Activated naive CD4-positive, alpha-beta T cell treated with anti-CD3 and anti-CD28 coated beads, Interleukin-2, amount 50 U/mL, for 72 hours (primary cell): Measurements from ENCODE around the gene ANKS6. TPM values are rescaled to one million over a fixed set of nuclear protein-coding genes. Genes with fewer than 3 reads are reported as not detected.
A peak's percentile ranks its signal among the peaks of the same experiment; 100 is the strongest.

Experiments
- ATAC-seq, 2 donors: fragments of 150-1000 bp; cut with Tn5 transposase; 2 replicates each; pipeline ENCODE4 v1.10.0; 2021; ENCODE audit warnings: mild to moderate bottlenecking in 2 of 2, moderate library complexity in 2 of 2
- DNase-seq, 2 donors: peaks; one replicate each; pipeline ENCODE4 v3.0.0; 2021 to 2022; ENCODE audit warnings: low spot score in 2 of 2
- H3K27ac Mint-ChIP-seq, 2 donors: one replicate each; pipeline ENCODE4 v1.8.0; 2022; ENCODE audit warnings: mild to moderate bottlenecking in 2 of 2, mixed read lengths in 2 of 2
- H3K36me3 Mint-ChIP-seq, 2 donors: one replicate each; pipeline ENCODE4 v1.8.0; 2022; ENCODE audit warnings: mixed read lengths in 2 of 2
- H3K9me3 Mint-ChIP-seq, 2 donors: one replicate each; pipeline ENCODE4 v1.8.0; 2022; ENCODE audit warnings: mixed read lengths in 2 of 2
- total RNA-seq, 2 donors: library from RNA; stranded (reverse); gene quantifications; one replicate each; pipeline ENCODE4 v1.2.3, GENCODE V29; 2022

ANKS6 gene
- total RNA-seq, 2 donors from 2014 or later: 9.8 to 18.6 TPM

GRCh38 chr9:98823666-98824334 is 27.4 kb upstream of the ANKS6 start:
- H3K36me3 Mint-ChIP-seq: peaks cover 0 to under 1% of the 10 kb centered on the region in 2 donors
- no peak for DNase-seq
- ATAC-seq: peak in 1 of 2 donors; percentile 57
- no peak overlapping the region for H3K27ac Mint-ChIP-seq
- H3K9me3 Mint-ChIP-seq: no peaks in the 10 kb centered on the region

- H3K27ac Mint-ChIP-seq: peak overlapping the region in 1 of 2 donors; percentile 48
- H3K36me3 Mint-ChIP-seq: peaks cover 0 to 6% of the 10 kb centered on the region in 2 donors
- DNase-seq (no peak), ATAC-seq (no peak)
- H3K9me3 Mint-ChIP-seq: no peaks in the 10 kb centered on the region
Observed at GRCh38 chr9:98822661-98823060, 26.3 kb upstream of the ANKS6 start.

GRCh38 chr9:98821831-98822230 is 25.5 kb upstream of the ANKS6 start:
- Mint-ChIP-seq H3K27ac (no peak overlapping the region), H3K9me3 (no peaks in the 10 kb centered on the region), H3K36me3 (peaks cover 0 to 6% of the 10 kb centered on the region in 2 donors)
- ATAC-seq: no peak
- no peak for DNase-seq

GRCh38 chr9:98819231-98819630 is 22.9 kb upstream of the ANKS6 start:
- DNase-seq: no peak
- no peaks in the 10 kb centered on the region for H3K9me3 Mint-ChIP-seq
- H3K36me3 Mint-ChIP-seq: peaks cover 0 to 6% of the 10 kb centered on the region in 2 donors
- H3K27ac Mint-ChIP-seq: no peak overlapping the region
- ATAC-seq: no peak

GRCh38 chr9:98818764-98819163 is 22.4 kb upstream of the ANKS6 start:
- Mint-ChIP-seq H3K36me3 (peaks cover 0 to 6% of the 10 kb centered on the region in 2 donors), H3K9me3 (no peaks in the 10 kb centered on the region), H3K27ac (no peak overlapping the region)
- DNase-seq (no peak), ATAC-seq (no peak)

GRCh38 chr9:98815391-98815951 is 19.1 kb upstream of the ANKS6 start:
- no peak for ATAC-seq
- H3K9me3 Mint-ChIP-seq: peaks cover 0 to 8% of the 10 kb centered on the region in 2 donors
- H3K36me3 Mint-ChIP-seq: peaks cover 9 to 11% of the 10 kb centered on the region in 2 donors
- H3K27ac Mint-ChIP-seq: no peak overlapping the region
- DNase-seq: no peak

GRCh38 chr9:98811051-98811650 is 14.8 kb upstream of the ANKS6 start:
- Mint-ChIP-seq H3K27ac (no peak overlapping the region), H3K36me3 (peaks cover 5 to 9% of the 10 kb centered on the region in 2 donors), H3K9me3 (peaks cover 0 to 8% of the 10 kb centered on the region in 2 donors)
- DNase-seq: no peak
- ATAC-seq: peak; percentile 61 to 67

GRCh38 chr9:98810102-98810842 is 13.9 kb upstream of the ANKS6 start:
- Mint-ChIP-seq H3K27ac (no peak overlapping the region), H3K36me3 (peaks cover 5 to 9% of the 10 kb centered on the region in 2 donors), H3K9me3 (peaks cover 0 to 8% of the 10 kb centered on the region in 2 donors)
- DNase-seq (no peak), ATAC-seq (no peak)

GRCh38 chr9:98809311-98810101 is 13.2 kb upstream of the ANKS6 start:
- ATAC-seq (no peak), DNase-seq (no peak)
- no peak overlapping the region for H3K27ac Mint-ChIP-seq
- H3K9me3 Mint-ChIP-seq: peaks cover 0 to 8% of the 10 kb centered on the region in 2 donors
- peaks cover 5 to 9% of the 10 kb centered on the region in 2 donors for H3K36me3 Mint-ChIP-seq

- no peak for DNase-seq
- no peak for ATAC-seq
- Mint-ChIP-seq H3K9me3 (peaks cover 0 to 8% of the 10 kb centered on the region in 2 donors), H3K36me3 (peaks cover 5 to 9% of the 10 kb centered on the region in 2 donors), H3K27ac (peak overlapping the region in 1 of 2 donors; percentile 21)
Observed at GRCh38 chr9:98808875-98809274, 12.5 kb upstream of the ANKS6 start.

- ATAC-seq (no peak), DNase-seq (no peak)
- Mint-ChIP-seq H3K9me3 (peaks cover 0 to 8% of the 10 kb centered on the region in 2 donors), H3K36me3 (peaks cover 5 to 9% of the 10 kb centered on the region in 2 donors), H3K27ac (peak overlapping the region; percentile 21 to 68)
Observed at GRCh38 chr9:98808411-98808815, 12.1 kb upstream of the ANKS6 start.

- Mint-ChIP-seq H3K36me3 (peaks cover under 1 to 3% of the 10 kb centered on the region in 2 donors), H3K9me3 (peaks cover 0 to 3% of the 10 kb centered on the region in 2 donors), H3K27ac (peak overlapping the region; percentile 21 to 55)
- DNase-seq: no peak
- peak; percentile 52 to 68 for ATAC-seq
Observed at GRCh38 chr9:98807814-98808195, 11.4 kb upstream of the ANKS6 start.

- peak; percentile 67 to 85 for ATAC-seq
- DNase-seq: peak in 1 of 2 donors; percentile 53
- Mint-ChIP-seq H3K9me3 (peaks cover 0 to 3% of the 10 kb centered on the region in 2 donors), H3K27ac (peak within 1 kb of the TSS; percentile 21 to 68), H3K36me3 (no peaks in the 10 kb centered on the region)
Observed at GRCh38 chr9:98807070-98807813, 10.9 kb upstream of the ANKS6 start, which contains the start of gene GALNT12. Gene GALNT12 (plus strand): TSS chr9:98807670. CDS start chr9:98807699, 29 bp downstream.

GRCh38 chr9:98806394-98807035 is 10.2 kb upstream of the ANKS6 start:
- Mint-ChIP-seq H3K36me3 (no peaks in the 10 kb centered on the region), H3K27ac (peak overlapping the region in 1 of 2 donors; percentile 65), H3K9me3 (peaks cover 0 to 3% of the 10 kb centered on the region in 2 donors)
- no peak for ATAC-seq
- DNase-seq: no peak
